HG03439 (cell line): Measurements from ENCODE around the gene EVC.
"Not testable (repeated sequence)": the region's sequence is repeated elsewhere in the genome, so short reads cannot be mapped to it uniquely, and the experiment has no call there.

ENCODE experiments used
- ATAC-seq: cut with Tn5 transposase; IDR thresholded peaks from one replicate; pipeline ENCODE4 v1.9.1; 2021; ENCODE audit warnings: mild to moderate bottlenecking, moderate library complexity; ENCODE audit not compliant: unreplicated experiment

The EVC gene

GRCh38 chr4:5809216-5809776, 98.3 kb downstream of the EVC start:
- ATAC-seq, result no peak

GRCh38 chr4:5810151-5810550, 99.2 kb downstream of the EVC start:
- ATAC-seq, result no peak

GRCh38 chr4:5810770-5811430, 99.9 kb downstream of the EVC start:
- ATAC-seq, result no peak

GRCh38 chr4:5812057-5812456, 101.1 kb downstream of the EVC start:
- not testable (repeated sequence) for ATAC-seq

GRCh38 chr4:5812506-5813229, 101.7 kb downstream of the EVC start:
- no peak for ATAC-seq

- ATAC-seq, result no peak
Measured at GRCh38 chr4:5813882-5814255, 102.9 kb downstream of the EVC start.

- ATAC-seq, result no peak
Measured at GRCh38 chr4:5814421-5814820, 103.4 kb downstream of the EVC start.

GRCh38 chr4:5815641-5816040, 104.6 kb downstream of the EVC start:
- ATAC-seq, result no peak

GRCh38 chr4:5816101-5816500, 105.1 kb downstream of the EVC start:
- ATAC-seq, result no peak

GRCh38 chr4:5816851-5817375, 105.9 kb downstream of the EVC start:
- no peak for ATAC-seq

GRCh38 chr4:5821665-5822358, 110.8 kb downstream of the EVC start:
- ATAC-seq, result no peak

- ATAC-seq, result no peak
Measured at GRCh38 chr4:5822619-5823018, 111.6 kb downstream of the EVC start.

- ATAC-seq, result no peak
Measured at GRCh38 chr4:5823542-5824211, 112.7 kb downstream of the EVC start.

- ATAC-seq, result no peak
Measured at GRCh38 chr4:5824227-5824626, 113.2 kb downstream of the EVC start.

- no peak for ATAC-seq
Measured at GRCh38 chr4:5824635-5825034, 113.6 kb downstream of the EVC start.

GRCh38 chr4:5825321-5826041, 114.5 kb downstream of the EVC start:
- ATAC-seq, result no peak

GRCh38 chr4:5826437-5827107, 115.6 kb downstream of the EVC start:
- no peak for ATAC-seq

GRCh38 chr4:5827108-5828004, 116.4 kb downstream of the EVC start:
- ATAC-seq, result no peak

GRCh38 chr4:5828005-5828391, 117.0 kb downstream of the EVC start:
- ATAC-seq, result no peak
